HG03565 (cell line): Measurements from ENCODE around the gene LCE2B.
"Not testable (repeated sequence)": the region's sequence is repeated elsewhere in the genome, so short reads cannot be mapped to it uniquely, and the experiment has no call there.

Source experiments
- ATAC-seq: cut with Tn5 transposase; IDR thresholded peaks from one replicate; pipeline ENCODE4 v1.9.1; 2021; ENCODE audit warnings: mild to moderate bottlenecking, moderate library complexity; ENCODE audit not compliant: unreplicated experiment

Gene LCE2B, protein sequence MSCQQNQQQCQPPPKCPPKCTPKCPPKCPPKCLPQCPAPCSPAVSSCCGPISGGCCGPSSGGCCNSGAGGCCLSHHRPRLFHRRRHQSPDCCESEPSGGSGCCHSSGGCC

DNA sequence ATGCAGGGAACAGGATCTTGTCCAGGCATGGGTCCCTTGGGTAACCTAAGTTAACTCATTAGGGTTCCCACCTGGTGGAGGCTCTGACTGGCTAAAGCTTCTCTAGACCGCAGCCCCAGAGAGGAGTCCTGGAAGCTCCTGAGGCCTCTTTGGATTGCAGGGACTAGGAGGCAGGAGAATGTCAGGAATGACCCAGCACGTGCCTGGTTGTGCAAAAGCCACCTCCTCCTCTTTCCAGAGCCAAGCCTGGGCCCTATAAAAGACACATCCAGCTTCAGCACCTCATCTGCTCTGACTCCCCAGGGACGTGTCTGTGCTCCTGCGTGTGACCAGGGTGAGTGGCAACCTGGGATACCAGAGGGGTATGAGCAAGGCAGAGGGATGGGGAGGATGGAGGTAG lies at the start of gene LCE2B:
LCE2B (plus strand) TSS at position 301 of the 400 bp plus-strand sequence. CDS start 721 bp downstream, outside the sequence.
- ATAC-seq, result not testable (repeated sequence)

DNA sequence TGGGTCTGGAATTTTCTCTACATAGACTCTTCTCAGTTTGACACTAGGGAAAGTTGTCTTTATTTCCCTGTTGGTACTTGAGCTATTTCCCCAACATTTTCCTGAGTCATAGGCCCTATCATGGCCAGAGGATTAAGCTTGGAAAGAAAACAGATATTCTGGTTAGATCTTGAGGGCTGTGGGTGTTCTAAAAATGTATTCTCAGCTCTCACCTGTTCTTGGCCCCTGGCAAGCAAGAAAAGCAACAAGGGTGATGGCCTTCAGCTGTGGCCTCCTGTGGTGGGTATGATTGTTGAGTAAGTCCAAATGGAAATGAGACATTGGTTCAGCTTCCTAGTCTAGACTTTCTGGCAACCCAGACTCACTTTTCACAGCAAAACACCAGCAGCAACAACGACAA lies 45.6 kb upstream of the LCE2B start:
- ATAC-seq, result no peak

DNA sequence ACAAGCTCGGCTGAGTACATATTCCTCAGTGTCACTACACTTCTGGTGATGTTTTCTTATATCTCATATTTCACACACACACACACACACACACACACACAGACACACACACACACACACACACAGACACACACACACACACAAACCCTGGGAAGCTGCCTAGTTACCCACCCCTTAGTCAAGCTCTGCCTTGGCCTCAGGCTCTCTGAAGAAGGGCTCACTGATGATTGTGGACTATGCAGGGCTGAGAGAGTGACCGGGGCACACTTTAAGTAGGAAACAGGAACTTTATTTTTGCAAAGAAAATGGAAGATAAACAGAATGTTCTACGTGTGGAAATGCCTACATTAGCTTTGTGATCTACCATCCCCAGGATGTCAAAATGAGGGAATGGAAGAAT lies 42.0 kb upstream of the LCE2B start:
- no peak for ATAC-seq

DNA sequence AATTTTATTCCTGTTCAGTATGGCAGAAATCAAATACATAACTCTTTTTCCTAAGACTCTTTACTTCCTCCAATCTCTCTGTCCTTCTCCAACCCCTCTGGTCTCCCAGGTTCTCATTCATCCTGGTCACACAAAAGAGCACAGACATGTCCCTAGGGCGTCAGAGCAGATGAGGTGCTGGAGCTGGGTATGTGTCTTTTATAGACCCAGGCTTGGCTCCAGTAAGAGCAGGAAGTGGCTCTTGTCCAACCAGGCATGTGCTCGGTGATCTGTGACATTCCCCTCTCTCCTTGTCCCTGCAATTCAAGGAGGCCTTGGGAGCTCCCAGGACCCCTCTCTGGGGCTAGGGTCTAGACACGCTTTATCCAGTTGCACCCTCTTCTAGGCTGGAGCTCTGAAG lies 40.8 kb upstream of the LCE2B start:
- ATAC-seq, result no peak

DNA sequence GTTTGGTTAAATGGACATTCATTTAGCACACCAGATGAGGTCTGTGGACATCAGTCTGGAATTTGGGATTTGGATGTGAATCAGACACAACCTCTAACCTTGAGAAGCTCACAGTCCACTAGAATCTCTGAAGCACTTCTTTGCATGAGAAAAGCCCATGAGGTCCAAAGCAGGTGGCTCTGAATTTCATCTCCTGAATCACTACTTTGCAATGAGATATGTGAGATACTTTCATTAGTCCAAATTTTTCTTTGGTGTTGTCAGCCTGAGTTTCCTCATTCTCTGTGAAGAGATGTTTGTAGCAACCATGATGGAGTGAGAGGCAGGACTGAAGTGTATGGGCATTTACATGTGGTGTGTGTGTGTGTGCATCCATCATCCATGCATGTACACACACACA lies 39.3 kb upstream of the LCE2B start:
- no peak for ATAC-seq

DNA sequence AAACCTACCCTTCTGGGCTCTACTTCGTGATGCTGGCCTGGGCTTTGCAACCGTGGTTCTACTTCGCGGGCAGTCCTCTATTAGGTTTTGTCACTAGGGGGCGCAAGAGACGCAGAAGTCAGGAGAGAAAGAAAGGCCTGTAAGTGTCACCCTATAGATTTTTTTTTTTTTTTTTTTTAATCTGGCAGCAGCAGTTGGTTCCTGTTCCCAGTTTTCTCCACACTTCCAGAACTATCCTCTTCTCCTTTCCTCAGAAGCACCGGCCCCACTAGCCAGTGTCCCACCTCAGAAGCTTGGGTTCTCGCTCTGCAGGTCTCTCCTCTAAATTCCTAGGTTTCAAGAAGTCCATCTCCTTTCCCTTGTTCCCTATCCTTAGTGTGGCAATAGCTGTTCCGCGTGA lies 31.8 kb upstream of the LCE2B start:
- ATAC-seq, result no peak

DNA sequence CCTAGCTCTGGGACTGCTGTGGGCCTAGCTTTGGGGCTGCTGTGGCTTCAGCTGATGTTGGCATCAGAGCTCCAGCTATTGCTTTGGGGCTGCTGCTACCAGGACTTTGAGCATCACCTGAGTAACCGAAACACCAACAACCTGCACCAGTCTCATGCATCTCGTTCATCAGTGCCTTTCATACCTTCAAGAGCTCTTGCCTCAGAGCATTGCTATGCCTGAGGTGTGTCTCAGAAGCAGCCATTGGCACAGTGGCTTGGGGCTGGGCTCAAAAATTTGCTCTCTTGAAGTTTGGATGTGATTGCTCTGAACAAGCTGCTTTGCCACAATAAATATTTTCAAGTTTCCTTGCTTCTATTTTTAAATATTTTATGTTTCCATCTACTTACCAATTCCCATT lies 29.5 kb upstream of the LCE2B start:
- ATAC-seq, result no peak

DNA sequence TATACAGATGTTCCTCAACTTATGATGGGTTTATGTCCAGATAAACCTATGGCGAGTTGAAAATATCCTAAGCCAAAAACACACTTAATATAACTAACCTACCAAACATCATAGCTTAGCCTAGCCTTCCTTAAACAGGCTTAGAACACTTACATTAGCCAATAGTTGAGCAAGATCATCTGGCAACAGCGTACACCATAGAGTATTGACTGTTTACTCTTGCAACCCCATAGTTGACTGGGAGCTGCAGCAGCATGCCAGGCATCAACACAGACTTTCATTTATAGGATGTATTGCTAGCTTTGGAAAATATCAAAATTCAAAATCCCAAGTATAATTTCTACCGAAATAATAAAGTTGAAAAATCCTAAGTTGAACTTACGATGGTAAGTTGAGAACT lies 28.2 kb upstream of the LCE2B start:
- ATAC-seq, result no peak

DNA sequence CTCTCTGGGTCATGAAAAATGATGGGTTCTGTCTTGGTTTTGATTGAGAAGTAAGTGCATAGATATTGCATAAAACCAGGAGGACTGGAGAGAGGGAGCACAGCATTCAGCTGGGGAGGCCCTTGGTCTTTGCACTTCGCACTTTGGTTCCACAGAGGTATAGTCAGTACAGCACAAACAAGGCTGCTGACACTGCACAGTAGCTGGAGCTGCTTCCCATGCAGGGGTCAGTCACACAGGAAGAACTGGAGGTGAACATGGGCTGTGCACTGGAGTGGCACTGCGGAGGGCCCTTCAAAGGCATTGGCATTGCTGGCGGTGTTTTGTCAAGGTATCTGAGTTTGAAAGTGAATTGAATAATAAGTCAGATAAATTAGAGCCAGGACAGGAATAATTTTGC lies 27.3 kb upstream of the LCE2B start:
- ATAC-seq, result no peak

DNA sequence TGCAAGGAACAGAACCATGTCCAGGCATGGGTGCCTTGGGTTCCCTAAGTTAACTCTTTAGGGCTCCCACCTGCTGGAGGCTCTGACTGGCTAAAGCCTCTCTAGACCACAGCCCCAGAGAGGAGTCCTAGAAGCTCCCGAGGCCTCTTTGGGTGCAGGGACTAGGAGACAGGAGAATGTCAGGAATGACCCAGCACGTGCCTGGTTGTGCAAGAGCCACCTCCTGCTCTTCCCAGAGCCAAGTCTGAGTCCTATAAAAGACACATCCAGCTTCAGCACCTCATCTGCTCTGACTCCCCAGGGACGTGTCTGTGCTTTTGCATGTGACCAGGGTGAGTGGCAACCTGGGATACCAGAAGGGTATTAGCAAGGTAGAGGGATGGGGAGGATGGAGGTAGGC lies 22.8 kb upstream of the LCE2B start, which contains the start of gene LCE2D:
LCE2D (plus strand) TSS at position 283 of the 400 bp plus-strand sequence. CDS start 726 bp downstream, outside the sequence.
- no peak for ATAC-seq

DNA sequence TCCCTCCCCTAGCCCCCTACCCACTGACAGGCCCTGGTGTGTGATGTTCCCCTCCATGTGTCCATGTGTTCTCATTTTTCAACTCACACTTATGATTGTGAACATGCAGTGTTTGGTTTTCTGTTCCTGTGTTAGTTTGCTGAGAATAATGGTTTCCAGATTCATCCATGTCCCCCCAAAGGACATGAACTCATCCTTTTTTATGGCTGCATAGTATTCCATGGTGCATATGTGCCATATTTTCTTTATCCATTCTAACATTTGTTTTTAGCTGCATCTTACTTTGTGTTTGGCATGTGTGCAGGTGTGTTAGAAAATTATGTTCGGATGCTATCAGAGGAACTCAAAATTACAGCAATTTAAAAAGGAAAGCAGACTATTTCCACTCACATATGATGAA lies 19.8 kb upstream of the LCE2B start:
- ATAC-seq, result not testable (repeated sequence)

DNA sequence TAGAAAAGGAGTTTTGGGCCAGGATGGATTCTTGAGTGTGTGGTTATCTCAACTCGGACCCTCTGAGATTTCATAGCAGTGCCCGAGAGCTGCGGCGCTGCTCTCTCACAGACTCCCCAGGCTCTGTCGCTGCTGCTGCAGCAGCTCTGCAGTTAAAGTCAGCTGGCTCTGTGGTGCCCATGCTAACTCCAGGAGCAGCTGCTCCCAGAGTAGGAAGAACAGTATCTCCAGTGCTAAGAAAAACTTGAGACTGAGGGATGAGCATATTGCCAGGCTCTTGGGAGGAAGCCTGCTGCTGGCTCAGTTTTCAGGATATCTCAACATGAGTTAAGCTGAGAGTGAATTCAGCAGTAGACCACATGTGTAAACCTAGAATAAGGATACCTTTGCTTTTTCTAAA lies 18.3 kb upstream of the LCE2B start:
- ATAC-seq, result no peak

DNA sequence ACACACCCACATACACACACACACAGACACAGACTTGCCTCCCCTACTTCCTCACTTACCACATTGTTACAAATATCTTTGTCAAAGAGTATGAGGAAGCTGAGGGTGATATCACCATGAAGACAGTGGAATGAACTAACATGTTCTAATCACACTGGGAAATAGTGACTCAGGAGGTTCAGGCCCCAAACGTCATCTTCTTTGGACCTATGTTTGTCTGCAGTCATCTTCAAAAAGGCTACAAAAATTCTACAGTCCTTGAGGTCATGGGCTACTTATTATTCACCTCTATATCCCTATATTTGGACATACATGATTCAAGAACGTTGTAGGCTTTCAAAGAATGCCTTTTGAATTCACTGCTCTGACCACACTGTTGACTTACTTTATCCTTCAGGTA lies 12.9 kb upstream of the LCE2B start:
- no peak for ATAC-seq

DNA sequence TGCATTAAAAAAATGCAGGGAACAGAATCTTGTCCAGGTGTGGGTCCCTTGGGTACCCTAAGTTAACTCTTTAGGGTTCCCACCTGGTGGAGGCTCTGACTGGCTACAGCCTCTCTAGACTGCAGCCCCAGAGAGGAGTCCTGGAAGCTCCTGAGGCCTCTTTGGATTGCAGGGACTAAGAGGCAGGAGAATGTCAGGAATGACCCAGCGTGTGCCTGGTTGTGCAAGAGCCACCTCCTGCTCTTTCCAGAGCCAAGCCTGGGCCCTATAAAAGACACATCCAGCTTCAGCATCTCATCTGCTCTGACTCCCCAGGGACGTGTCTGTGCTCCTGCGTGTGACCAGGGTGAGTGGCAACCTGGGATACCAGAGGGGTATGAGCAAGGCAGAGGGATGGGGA lies 10.9 kb upstream of the LCE2B start, which contains the start of gene LCE2C:
LCE2C (plus strand) TSS at position 297 of the 400 bp plus-strand sequence. CDS start 737 bp downstream, outside the sequence.
- not testable (repeated sequence) for ATAC-seq

DNA sequence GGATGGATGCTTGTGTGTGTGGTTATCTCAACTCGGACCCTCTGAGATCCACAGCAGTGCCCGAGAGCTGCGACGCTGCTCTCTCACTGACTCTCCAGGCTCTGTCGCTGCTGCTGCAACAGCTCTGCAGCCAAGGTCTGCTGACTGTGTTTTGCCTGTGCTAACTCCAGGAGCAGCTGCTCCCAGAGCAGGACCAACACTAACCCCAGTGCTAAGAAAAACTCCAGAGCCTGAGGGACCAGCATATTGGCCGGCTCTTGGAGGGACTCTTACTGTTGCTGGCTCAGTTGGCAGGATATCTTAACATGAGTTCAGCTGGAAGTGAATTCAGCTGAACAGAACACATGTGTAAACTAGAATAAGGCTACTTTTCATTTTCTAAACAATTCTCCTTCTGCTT lies 6.5 kb upstream of the LCE2B start:
- no peak for ATAC-seq

DNA sequence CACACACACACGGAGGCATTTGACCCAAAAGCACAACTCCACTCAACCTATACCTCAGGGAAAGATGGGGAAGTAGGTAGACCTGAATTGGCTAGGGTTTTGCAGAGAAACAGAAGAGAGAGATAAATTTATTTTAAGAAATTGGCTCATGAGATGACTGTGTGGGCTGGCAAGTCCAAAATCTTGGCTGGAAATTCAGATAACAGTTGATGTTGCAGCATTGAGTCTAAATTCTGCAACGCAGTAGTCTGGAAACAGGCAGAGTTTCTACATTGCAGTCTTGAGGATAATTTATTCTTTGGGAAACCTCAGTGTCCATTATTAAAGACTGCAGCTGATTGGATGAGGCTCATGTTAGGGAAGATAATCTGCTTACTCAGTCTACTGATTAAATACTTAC lies 4.3 kb upstream of the LCE2B start:
- no peak for ATAC-seq

DNA sequence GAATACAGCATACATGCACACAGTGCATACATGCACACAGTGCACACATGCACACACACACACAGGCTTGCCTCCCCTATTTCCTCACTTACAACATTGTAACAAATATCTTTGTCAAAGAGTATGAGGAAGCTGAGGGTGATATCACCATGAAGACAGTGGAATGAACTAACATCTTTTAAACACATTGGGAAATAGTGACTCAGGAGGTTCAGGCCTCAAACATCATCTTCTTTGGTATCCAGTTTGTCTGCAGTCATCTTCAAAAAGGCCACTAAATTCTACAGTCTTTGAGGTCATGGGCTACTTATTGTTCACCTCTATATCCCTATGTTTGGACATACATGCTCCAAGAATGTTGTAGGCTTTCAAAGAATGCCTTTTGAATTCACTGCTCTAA lies 2.1 kb upstream of the LCE2B start:
- ATAC-seq, result no peak

DNA sequence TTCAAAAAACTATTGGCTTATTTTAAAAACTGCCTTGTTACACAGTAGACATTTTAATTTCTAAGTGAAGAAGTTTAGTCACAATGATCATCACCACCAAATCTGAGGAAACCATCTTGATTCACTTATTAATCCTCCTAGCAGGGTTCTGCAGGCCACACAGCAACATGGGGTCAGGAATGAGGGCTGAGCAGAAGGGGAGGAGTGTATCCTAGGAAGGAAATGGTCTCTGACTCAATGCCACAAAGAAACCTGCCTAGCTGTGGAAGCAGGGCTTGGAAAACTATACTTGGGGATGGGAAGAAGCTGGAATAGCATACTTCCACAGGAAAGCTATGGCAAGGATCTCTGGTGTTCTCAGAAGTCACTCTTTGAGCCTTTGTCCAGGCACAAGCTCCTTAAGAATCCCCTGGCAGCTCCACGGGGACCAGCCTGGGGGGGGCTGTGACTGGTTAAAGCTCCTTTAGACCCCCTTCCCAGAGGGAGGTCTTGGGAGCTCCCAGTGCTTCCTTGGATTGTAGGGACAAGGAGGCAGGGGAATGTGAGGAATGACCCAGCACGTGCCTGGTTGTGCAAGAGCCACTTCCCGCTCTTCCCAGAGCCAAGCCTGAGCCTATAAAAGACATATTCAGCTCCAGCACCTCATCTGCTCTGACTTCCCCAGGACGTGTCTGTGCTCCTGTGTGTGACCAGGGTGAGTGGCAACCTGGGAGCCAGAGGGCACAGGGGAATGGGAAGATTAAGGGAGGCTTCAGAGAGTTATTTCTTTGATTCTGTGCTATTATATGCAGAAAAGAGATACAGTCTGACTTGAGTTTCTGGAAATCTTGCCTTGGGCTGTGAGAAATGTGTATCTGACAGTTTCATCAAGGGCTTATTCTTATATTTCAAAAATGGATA lies 12.0 kb downstream of the LCE2B start, which contains the start of gene LCE2A:
LCE2A (plus strand) TSS at position 645 of the 900 bp plus-strand sequence. CDS start 557 bp downstream, outside the sequence.
- no peak for ATAC-seq

DNA sequence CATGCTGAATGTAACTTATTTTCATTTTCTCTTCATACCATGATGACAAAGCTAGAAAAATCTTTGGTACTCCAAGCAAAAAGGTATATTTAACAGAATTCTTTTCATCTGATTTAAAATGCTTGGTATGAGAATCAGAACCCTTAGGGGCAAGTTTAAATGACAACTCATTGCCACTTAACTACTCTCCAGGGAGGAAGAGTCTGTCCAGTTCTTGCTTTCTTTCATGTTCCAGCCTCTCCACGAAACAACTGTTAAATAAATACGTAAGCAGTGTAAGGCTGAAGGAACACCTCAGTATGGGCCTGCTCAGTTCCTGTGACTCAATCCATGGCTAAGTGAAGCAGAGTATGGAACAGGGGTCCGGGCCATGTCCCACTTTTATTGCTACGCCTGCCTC lies 13.8 kb downstream of the LCE2B start:
- no peak for ATAC-seq

DNA sequence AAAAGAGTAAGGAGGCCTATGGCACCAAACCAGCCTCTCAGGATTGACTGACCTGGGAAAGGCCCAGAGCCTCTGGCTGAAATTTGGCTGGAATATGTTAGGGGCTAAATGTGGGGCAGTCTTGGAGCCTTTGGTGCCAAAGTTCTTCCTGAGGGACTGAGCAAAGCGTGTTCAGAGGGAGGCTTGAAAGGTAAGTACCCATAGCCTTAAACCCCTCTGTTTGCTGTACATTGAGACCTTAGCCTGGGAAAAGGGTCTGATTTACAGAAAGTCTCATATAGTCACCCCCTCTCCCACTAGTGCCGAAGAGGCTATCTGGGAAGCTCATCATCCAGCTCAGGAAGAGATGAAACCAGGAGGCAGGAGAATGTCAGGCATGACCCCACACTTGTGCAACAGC lies 21.9 kb downstream of the LCE2B start, which contains the start of gene LCE4A:
LCE4A (plus strand) TSS at position 301 of the 400 bp plus-strand sequence. CDS start 916 bp downstream, outside the sequence.
- no peak for ATAC-seq

DNA sequence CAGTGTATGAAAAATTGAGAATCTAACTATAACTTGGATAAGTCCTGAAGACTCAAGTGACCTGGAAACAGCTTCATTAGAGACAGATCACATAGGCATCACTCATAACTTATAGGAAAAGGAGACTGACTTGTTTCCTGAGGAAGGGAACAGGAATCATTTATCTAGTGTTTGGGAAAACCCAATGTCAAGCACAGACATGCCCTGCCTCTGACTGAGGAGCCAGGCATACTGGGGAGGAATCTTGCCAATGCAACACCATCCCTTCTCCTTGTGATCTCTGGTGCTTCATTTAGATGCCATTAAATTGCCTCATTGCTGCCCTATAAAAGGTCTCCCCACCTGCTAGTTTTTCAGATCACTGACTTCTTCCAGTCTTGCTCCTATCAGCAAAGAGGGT lies 32.3 kb downstream of the LCE2B start:
- ATAC-seq, result no peak

DNA sequence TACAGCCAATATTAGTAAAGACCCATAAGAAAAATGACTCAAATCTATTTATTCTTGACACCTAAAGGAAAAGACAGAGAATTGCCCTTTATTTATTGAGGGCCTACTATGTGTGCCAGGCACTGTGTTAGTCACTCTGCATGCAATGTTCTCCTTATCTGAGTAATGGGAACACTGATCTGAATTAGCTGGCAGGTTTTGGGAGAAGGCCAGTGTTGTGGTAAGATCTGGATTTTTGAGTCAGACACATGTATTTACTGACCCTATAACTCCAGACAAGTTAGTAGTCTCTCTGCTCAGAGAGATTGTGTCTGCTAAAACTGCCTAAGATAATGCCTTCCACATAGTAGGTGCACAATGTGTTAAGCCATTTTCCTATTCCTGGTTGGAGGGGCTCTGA lies 39.3 kb downstream of the LCE2B start:
- ATAC-seq, result no peak
